IMR-90 (cell line): ENCODE data around the gene OR4E1. TPM values are rescaled to one million over a fixed set of nuclear protein-coding genes. Genes with fewer than 3 reads are reported as not detected.

Source experiments
- ATAC-seq: fragments of 200-7000 bp; cut with Tn5 transposase; 2 replicates; pipeline ENCODE4 v1.9.1; 2020; ENCODE audit warnings: low read depth, mild to moderate bottlenecking, moderate library complexity
- BruUV-seq: library from RNA; stranded (reverse); fragments of 400-500 nt; replicated peaks from 2 replicates; lab custom pipeline; 2021; lab: Mats Ljungman, UMichigan
- CTCF ChIA-PET: fragments of 300-600 bp; formaldehyde crosslinking; extraction: SDS; loops from one replicate; lab custom pipeline; 2021; ENCODE audit warnings: antibody characterized with exemption; lab: Yijun Ruan, JAX
- POLR2A ChIA-PET: fragments of 300-600 bp; sonication (Branson Sonifier 250); formaldehyde crosslinking; loops from one replicate; lab custom pipeline; 2022; ENCODE audit warnings: antibody characterized with exemption; ENCODE audit not compliant: unreplicated experiment; lab: Charles Lee
- DNase-seq: peaks from one replicate; pipeline ENCODE4 v3.0.0; 2013
- H2AFZ ChIP-seq: replicated peaks from 2 replicates; pipeline ENCODE3; 2013; ENCODE audit warnings: low read length, mild to moderate bottlenecking; ENCODE audit not compliant: poor library complexity
- H2AK5ac ChIP-seq: 2 replicates; pipeline ENCODE4 v1.6.1; 2013; ENCODE audit warnings: low read depth, low read length, inconsistent platforms
- H2AK9ac ChIP-seq: replicated peaks from 2 replicates; pipeline ENCODE3; 2013; ENCODE audit warnings: mild to moderate bottlenecking, low read depth, low read length, moderate library complexity; ENCODE audit not compliant: poor library complexity
- H2BK120ac ChIP-seq: 2 replicates; pipeline ENCODE4 v1.6.1; 2013; ENCODE audit warnings: low read depth, low read length, inconsistent platforms
- H2BK15ac ChIP-seq: 3 replicates; pipeline ENCODE4 v1.6.1; 2013; ENCODE audit warnings: low read depth, low read length, inconsistent platforms
- H2BK20ac ChIP-seq: 2 replicates; pipeline ENCODE4 v1.6.1; 2013; ENCODE audit warnings: low read depth, mild to moderate bottlenecking, inconsistent platforms, low read length, moderate library complexity
- H2BK5ac ChIP-seq: 2 replicates; pipeline ENCODE4 v1.6.1; 2013; ENCODE audit warnings: mild to moderate bottlenecking, low read depth, low read length, inconsistent platforms; ENCODE audit not compliant: poor library complexity, severe bottlenecking
- H3K14ac ChIP-seq: replicated peaks from 2 replicates; pipeline ENCODE4 v1.6.1; 2013; ENCODE audit warnings: low read depth, low read length, inconsistent platforms
- H3K18ac ChIP-seq: 2 replicates; pipeline ENCODE4 v1.6.1; 2013; ENCODE audit warnings: low read depth, low read length, control low read depth
- H3K23ac ChIP-seq: 2 replicates; pipeline ENCODE4 v1.6.1; 2013; ENCODE audit warnings: low read depth, low read length, inconsistent platforms
- H3K27ac ChIP-seq: 2 replicates; pipeline ENCODE4 v1.5.1; 2013; ENCODE audit warnings: mild to moderate bottlenecking, control low read depth, low read length; ENCODE audit not compliant: insufficient read depth
- H3K27me3 ChIP-seq: 2 replicates; pipeline ENCODE4 v1.6.1; 2013; ENCODE audit warnings: low read length; ENCODE audit not compliant: control insufficient read depth, insufficient read depth
- H3K36me3 ChIP-seq: 2 replicates; pipeline ENCODE4 v1.6.1; 2013; ENCODE audit warnings: low read length, mixed read lengths; ENCODE audit not compliant: control insufficient read depth, insufficient read depth
- H3K4ac ChIP-seq: 2 replicates; pipeline ENCODE4 v1.6.1; 2013; ENCODE audit warnings: low read depth, low read length, inconsistent platforms
- H3K4me1 ChIP-seq: 2 replicates; pipeline ENCODE4 v1.6.1; 2013; ENCODE audit warnings: low read length, mixed read lengths; ENCODE audit not compliant: control insufficient read depth, insufficient read depth
- H3K4me2 ChIP-seq: 2 replicates; pipeline ENCODE4 v1.6.1; 2013; ENCODE audit warnings: low read depth, mild to moderate bottlenecking, control low read depth, low read length, moderate library complexity
- H3K4me3 ChIP-seq: 2 replicates; pipeline ENCODE4 v1.5.1; 2013; ENCODE audit warnings: low read depth, mild to moderate bottlenecking, control low read depth, low read length, moderate library complexity; ENCODE audit not compliant: insufficient read depth
- H3K56ac ChIP-seq: 2 replicates; pipeline ENCODE4 v1.6.1; 2013; ENCODE audit warnings: low read length, inconsistent platforms; ENCODE audit not compliant: insufficient read depth; ENCODE audit errors: extremely low read depth
- H3K79me1 ChIP-seq, 2 experiments: 2 replicates each; pipeline ENCODE4 v1.6.1; 2013; ENCODE audit warnings: low read length in 2 of 2, inconsistent platforms in 1 of 2, low read depth in 1 of 2
- H3K9ac ChIP-seq: 2 replicates; pipeline ENCODE4 v1.6.1; 2013; ENCODE audit warnings: low read depth, low read length, control low read depth
- H3K9me1 ChIP-seq: 2 replicates; pipeline ENCODE4 v1.6.1; 2013; ENCODE audit warnings: low read length, inconsistent platforms; ENCODE audit not compliant: insufficient read depth
- H3K9me3 ChIP-seq: 2 replicates; pipeline ENCODE4 v1.6.1; 2013; ENCODE audit warnings: low read length; ENCODE audit not compliant: control insufficient read depth, insufficient read depth
- H4K20me1 ChIP-seq: 2 replicates; pipeline ENCODE4 v1.6.1; 2013; ENCODE audit warnings: low read length, inconsistent platforms; ENCODE audit not compliant: insufficient read depth
- H4K5ac ChIP-seq: 2 replicates; pipeline ENCODE4 v1.6.1; 2013; ENCODE audit warnings: mild to moderate bottlenecking, low read depth, low read length, control low read depth
- H4K8ac ChIP-seq, 2 experiments: 2 replicates each; pipeline ENCODE4 v1.6.1; 2013; ENCODE audit warnings: low read depth in 2 of 2, low read length in 2 of 2, control low read depth in 1 of 2, inconsistent platforms in 1 of 2
- H4K91ac ChIP-seq: 2 replicates; pipeline ENCODE4 v1.6.1; 2013; ENCODE audit warnings: low read depth, low read length, inconsistent platforms; ENCODE audit not compliant: insufficient read depth
- CHD1 ChIP-seq: IDR thresholded peaks from 2 replicates; pipeline ENCODE4 v1.6.1; 2012; ENCODE audit warnings: low read depth, low read length, improper control_type of control experiment
- MAFK ChIP-seq: IDR thresholded peaks from 2 replicates; pipeline ENCODE4 v1.6.1; 2012; ENCODE audit warnings: low read depth, low read length, improper control_type of control experiment
- MAZ ChIP-seq: IDR thresholded peaks from 2 replicates; pipeline ENCODE4 v1.6.1; 2012; ENCODE audit warnings: low read depth, mild to moderate bottlenecking, low read length, improper control_type of control experiment, moderate library complexity, borderline replicate concordance
- SMC3 ChIP-seq: fragments of 150-350 bp; IDR thresholded peaks from 2 replicates; pipeline ENCODE4 v1.6.1; 2016; ENCODE audit warnings: low read depth, mild to moderate bottlenecking, antibody characterized with exemption, low read length, moderate library complexity
- WGBS, 2 experiments: methylation state at CpG; one replicate each; pipeline versions ENCODE4 v1.1.5 to v1.1.7; 2013; ENCODE audit warnings: missing lambda C conversion rate in 2 of 2; ENCODE audit not compliant: insufficient read length in 1 of 2; ENCODE audit errors: extremely low coverage in 2 of 2; 5-methylcytosine and 5-hydroxymethylcytosine counted together
- dilution Hi-C: fragments of 300-500 bp; cut with HindIII; formaldehyde crosslinking; loops from one replicate; pipeline ENCODE4 v1.14.3; 2018; ENCODE audit warnings: low sequenced_read_pairs; ENCODE audit not compliant: unreplicated experiment
- in situ Hi-C: fragments of 300-500 bp; cut with MboI; formaldehyde crosslinking; loops from 3 replicates; pipeline ENCODE4 v1.14.3; 2019; ENCODE audit warnings: low sequenced_read_pairs, inconsistent platforms, mixed read lengths
- intact Hi-C: fragments of 100-400 bp; cut with micrococcal nuclease; formaldehyde crosslinking; loops from 2 replicates; pipeline ENCODE4 v1.10.0; 2022
- polyA plus RNA-seq, 3 experiments: library from polyadenylated mRNA; depleted of rRNA; stranded (reverse); fragments of >200 nt; gene quantifications; 2 replicates each; pipeline ENCODE4 v1.2.3, GENCODE V29; 2012; ENCODE audit warnings: low replicate concordance in 1 of 3
- total RNA-seq: library from RNA; depleted of rRNA; stranded (reverse); fragments of >200 nt; gene quantifications from 2 replicates; pipeline ENCODE4 v1.2.3, GENCODE V29; 2012

OR4E1 gene
- total and polyA plus RNA-seq, 2 of the 4 experiments (the other 2 are of a cell fraction): not detected

DNA sequence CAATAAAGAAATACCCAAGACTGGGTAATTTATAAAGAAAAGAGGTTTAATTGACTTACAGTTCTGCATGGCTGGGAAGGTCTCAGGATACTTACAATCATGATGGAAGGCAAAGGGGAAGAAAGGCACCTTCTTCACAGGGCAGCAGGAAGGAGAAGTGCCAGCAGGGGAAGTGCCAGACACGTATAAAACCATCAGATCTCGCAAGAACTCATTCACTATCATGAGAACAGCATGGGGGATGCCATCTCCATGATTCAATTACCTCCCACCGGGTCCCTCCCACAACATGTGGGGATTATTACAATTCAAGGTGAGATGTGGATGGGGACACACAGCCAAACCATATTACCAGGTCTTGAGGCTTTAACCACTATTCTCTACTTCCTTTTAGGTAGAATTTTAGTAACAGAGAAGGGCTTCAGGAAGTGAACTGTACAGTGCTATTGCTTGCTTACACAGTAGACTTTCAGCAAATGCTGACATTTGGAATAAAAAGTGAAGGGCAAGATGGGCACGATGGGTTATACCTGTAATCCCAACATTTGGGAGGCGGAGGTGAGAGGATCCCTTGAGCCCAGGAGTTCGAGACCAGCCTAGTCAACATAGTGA, 40.8 kb upstream of the OR4E1 start:
- no TSS peak for BruUV-seq
- Histone ChIP-seq H3K36me3 (no peaks in the 10 kb centered on the region), H3K56ac (no peak overlapping the region), H2BK15ac (no peak overlapping the region), H2BK5ac (no peak overlapping the region), H4K20me1 (no peaks in the 10 kb centered on the region), H3K9me1 (no peaks in the 10 kb centered on the region), H2AK9ac (no peak overlapping the region), H3K4me3 (no peak overlapping the region), H3K27me3 (no peaks in the 10 kb centered on the region), H4K91ac (no peak overlapping the region), H2AK5ac (no peak overlapping the region), H3K4me2 (no peak overlapping the region), H3K27ac (no peak overlapping the region), H2BK120ac (no peak overlapping the region), H2BK20ac (no peak overlapping the region), H3K9me3 (no peaks in the 10 kb centered on the region), H3K9ac (no peak overlapping the region), H3K4me1 (no peaks in the 10 kb centered on the region), H2AFZ (no peak overlapping the region), H3K4ac (no peak overlapping the region), H3K79me1 (no peaks in the 10 kb centered on the region), H3K14ac (no peak overlapping the region), H3K18ac (no peak overlapping the region), H3K23ac (no peak overlapping the region), H4K5ac (no peak overlapping the region), H4K8ac (no peak overlapping the region)
- dilution Hi-C loops (no loop called here), intact Hi-C loops (loop anchor here (5.0 kb wide), 1 partner anchor 257 kb away; the partner anchor contains the start of gene CHD8), in situ Hi-C loops (no loop called here)
- WGBS, 2 experiments: 0% methylated on average over 1 of the region's 6 CpGs; no CpG with 5 or more reads in 1 of the 2 experiments
- POLR2A ChIA-PET: no interaction called here
- no peak for ATAC-seq
- no peak for TF ChIP-seq SMC3
- no peak for TF ChIP-seq MAFK
- no peak for TF ChIP-seq MAZ
- no peak for TF ChIP-seq CHD1
- DNase-seq: no peak
- CTCF ChIA-PET: no interaction called here
